Mesodermal cell (in vitro differentiated cells): Measurements from ENCODE around the gene CLEC16A.

Experiments
- H3K27ac ChIP-seq: 2 replicates; pipeline ENCODE4 v1.7.0; 2013; ENCODE audit warnings: mild to moderate bottlenecking, low read depth, low read length, moderate library complexity; ENCODE audit not compliant: severe bottlenecking
- H3K36me3 ChIP-seq: 2 replicates; pipeline ENCODE4 v1.7.1; 2013; ENCODE audit warnings: mild to moderate bottlenecking, low read length, moderate library complexity; ENCODE audit not compliant: control insufficient read depth, insufficient read depth
- H3K4me1 ChIP-seq: one replicate; pipeline ENCODE4 v1.7.1; 2013; ENCODE audit warnings: mild to moderate bottlenecking, low read length; ENCODE audit not compliant: insufficient read depth, control insufficient read depth, poor library complexity, severe bottlenecking
- H3K4me3 ChIP-seq: 2 replicates; pipeline ENCODE4 v1.7.0; 2013; ENCODE audit warnings: low read length, control low read depth, mild to moderate bottlenecking; ENCODE audit not compliant: insufficient read depth, poor library complexity, severe bottlenecking; ENCODE audit errors: extremely low read depth
- H3K9me3 ChIP-seq: 2 replicates; pipeline ENCODE4 v1.7.1; 2013; ENCODE audit warnings: mild to moderate bottlenecking, low read length, moderate library complexity; ENCODE audit not compliant: control insufficient read depth
- WGBS, 2 experiments: methylation state at CpG; one replicate each; pipeline ENCODE4 v1.1.5; 2013; ENCODE audit warnings: missing lambda C conversion rate in 2 of 2; ENCODE audit not compliant: insufficient coverage in 2 of 2; 5-methylcytosine and 5-hydroxymethylcytosine counted together

CLEC16A gene

GRCh38 chr16:10969615-10970014 lies 25.3 kb downstream of the CLEC16A start:
- Histone ChIP-seq H3K4me1 (peaks cover 9% of the 10 kb centered on the region), H3K9me3 (no peaks in the 10 kb centered on the region), H3K36me3 (peaks cover 63% of the 10 kb centered on the region), H3K27ac (no peak overlapping the region), H3K4me3 (no peak overlapping the region)
- no CpG with 5 or more reads among the region's 1 CpG for WGBS, 2 experiments

DNA sequence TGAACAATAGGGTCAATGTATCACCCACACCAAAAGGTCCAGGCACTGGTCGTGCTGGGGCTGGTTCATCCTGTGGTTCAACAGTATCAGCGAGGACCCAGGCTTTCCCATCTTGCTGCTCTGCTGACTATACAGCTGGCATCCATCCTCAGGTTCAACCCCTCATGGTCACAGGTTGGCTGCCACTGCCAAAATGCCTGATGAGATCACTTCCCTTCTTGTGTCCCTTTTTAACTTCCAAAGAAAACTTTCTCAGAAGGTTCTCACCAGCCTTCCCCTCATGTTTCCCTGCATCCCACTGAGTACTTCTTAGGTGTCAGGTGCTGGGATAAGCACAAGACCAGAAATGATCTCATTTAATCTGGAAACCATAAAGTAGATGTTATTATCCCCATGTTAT lies 25.7 kb downstream of the CLEC16A start:
- Histone ChIP-seq H3K9me3 (no peaks in the 10 kb centered on the region), H3K4me3 (no peak overlapping the region), H3K27ac (no peak overlapping the region), H3K36me3 (peaks cover 59% of the 10 kb centered on the region), H3K4me1 (peaks cover 9% of the 10 kb centered on the region)
- 92 to 94% methylated on average over 2 of the region's 2 CpGs for WGBS, 2 experiments

GRCh38 chr16:10971560-10971961 lies 27.2 kb downstream of the CLEC16A start:
- Histone ChIP-seq H3K36me3 (peaks cover 53% of the 10 kb centered on the region), H3K9me3 (no peaks in the 10 kb centered on the region), H3K4me3 (no peak overlapping the region), H3K4me1 (peaks cover 9% of the 10 kb centered on the region), H3K27ac (peak overlapping the region; percentile 16)
- 30 to 42% methylated on average over 2 to 3 of the region's 3 CpGs for WGBS, 2 experiments

GRCh38 chr16:10972108-10972818 lies 27.9 kb downstream of the CLEC16A start:
- 80 to 90% methylated on average over 3 of the region's 4 CpGs for WGBS, 2 experiments
- H3K36me3 ChIP-seq, result peaks cover 52% of the 10 kb centered on the region
- no peak overlapping the region for H3K27ac ChIP-seq
- H3K4me1 ChIP-seq, result peaks cover 9% of the 10 kb centered on the region
- H3K9me3 ChIP-seq, result no peaks in the 10 kb centered on the region
- no peak overlapping the region for H3K4me3 ChIP-seq

GRCh38 chr16:10972819-10973464 lies 28.6 kb downstream of the CLEC16A start:
- 97% methylated on average over 7 to 9 of the region's 12 CpGs for WGBS, 2 experiments
- Histone ChIP-seq H3K9me3 (no peaks in the 10 kb centered on the region), H3K27ac (no peak overlapping the region), H3K4me1 (peaks cover 9% of the 10 kb centered on the region), H3K36me3 (peaks cover 58% of the 10 kb centered on the region), H3K4me3 (no peak overlapping the region)

- 56% methylated on average over 3 of the region's 3 CpGs; no CpG with 5 or more reads in 1 of the 2 experiments for WGBS, 2 experiments
- no peaks in the 10 kb centered on the region for H3K9me3 ChIP-seq
- peaks cover 59% of the 10 kb centered on the region for H3K36me3 ChIP-seq
- peaks cover 8% of the 10 kb centered on the region for H3K4me1 ChIP-seq
- no peak overlapping the region for H3K4me3 ChIP-seq
- H3K27ac ChIP-seq, result no peak overlapping the region
Observed at GRCh38 chr16:10976634-10977033, 32.3 kb downstream of the CLEC16A start.

- H3K27ac ChIP-seq, result no peak overlapping the region
- no peaks in the 10 kb centered on the region for H3K9me3 ChIP-seq
- H3K4me1 ChIP-seq, result no peaks in the 10 kb centered on the region
- 89 to 90% methylated on average over 6 of the region's 6 CpGs for WGBS, 2 experiments
- no peak overlapping the region for H3K4me3 ChIP-seq
- peaks cover 53% of the 10 kb centered on the region for H3K36me3 ChIP-seq
Observed at GRCh38 chr16:10978124-10978523, 33.8 kb downstream of the CLEC16A start.

DNA sequence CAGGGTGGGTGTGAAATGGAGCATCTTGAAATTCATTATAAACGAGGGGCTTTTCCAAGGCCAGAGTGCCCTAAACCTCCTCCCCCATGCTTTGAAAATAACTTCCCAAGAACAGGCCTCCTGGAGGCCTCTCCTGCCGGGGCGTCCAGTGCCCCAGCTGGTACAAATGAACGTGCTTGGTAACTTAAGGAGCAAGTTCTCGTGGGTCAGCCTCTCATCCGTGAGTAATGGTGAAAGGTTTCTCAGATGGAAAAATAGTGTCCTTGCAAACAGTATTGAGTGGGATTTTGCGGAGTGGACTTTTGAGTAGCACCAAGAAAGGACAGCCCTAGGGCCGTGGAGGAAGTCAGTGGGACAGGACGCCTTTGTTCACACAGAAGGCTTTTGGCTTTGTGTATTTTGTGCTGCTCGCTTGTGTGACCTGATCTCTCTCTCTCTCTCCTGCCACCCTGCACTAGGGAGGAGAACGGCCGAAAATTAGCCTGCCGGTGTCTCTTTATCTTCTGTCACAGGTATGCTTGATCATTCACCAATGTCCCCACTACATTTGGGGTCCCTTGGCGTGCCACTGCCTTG lies 34.6 kb downstream of the CLEC16A start:
- no peak overlapping the region for H3K4me3 ChIP-seq
- no peaks in the 10 kb centered on the region for H3K9me3 ChIP-seq
- WGBS, 2 experiments, result 83 to 86% methylated on average over 10 to 13 of the region's 14 CpGs
- H3K27ac ChIP-seq, result peak overlapping the region; percentile 43
- H3K36me3 ChIP-seq, result peaks cover 55% of the 10 kb centered on the region
- H3K4me1 ChIP-seq, result no peaks in the 10 kb centered on the region

DNA sequence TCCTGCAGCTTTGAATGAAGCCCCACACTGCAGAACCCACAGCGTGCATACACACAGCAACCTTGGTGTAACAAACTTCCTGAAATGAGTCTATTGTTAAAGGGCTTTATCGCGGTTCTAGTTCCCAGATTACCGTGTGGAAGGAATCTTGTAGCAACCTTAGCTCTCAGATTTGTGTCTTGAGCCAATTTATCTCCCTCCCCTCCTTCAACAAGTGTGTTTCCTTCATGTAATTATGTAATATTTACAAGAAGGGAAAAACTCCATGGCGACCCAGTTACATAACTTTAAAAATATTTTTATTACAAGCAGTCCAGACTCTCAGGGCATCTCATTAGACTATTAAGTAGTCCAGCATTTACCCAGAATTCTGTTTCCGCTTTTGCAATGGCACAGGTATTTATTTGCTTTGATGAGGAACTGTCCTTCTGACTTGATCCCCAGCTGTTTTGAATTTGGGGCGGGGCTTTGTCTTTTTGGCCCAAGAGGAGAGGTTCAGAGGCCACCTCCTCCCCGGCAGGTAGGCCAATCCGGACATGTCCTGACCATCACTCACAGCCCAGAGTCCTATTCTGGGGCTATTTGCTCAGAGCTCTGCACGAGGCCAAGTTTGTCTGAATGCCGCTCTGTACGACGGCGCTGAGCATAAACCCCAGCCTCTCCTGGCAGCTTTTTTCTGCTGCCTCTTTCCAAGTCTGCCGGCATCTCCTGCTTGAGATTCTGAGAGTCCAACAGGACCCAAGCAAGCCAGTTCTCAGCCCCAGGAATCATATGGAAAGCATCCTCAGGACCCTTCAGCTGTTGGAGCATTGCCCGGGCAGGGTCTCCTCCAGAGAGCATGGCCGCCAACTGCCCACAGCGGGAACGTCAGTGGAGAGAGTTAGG lies 35.6 kb downstream of the CLEC16A start:
- 93 to 97% methylated on average over 14 to 16 of the region's 19 CpGs for WGBS, 2 experiments
- peaks cover 54% of the 10 kb centered on the region for H3K36me3 ChIP-seq
- H3K4me1 ChIP-seq, result no peaks in the 10 kb centered on the region
- H3K4me3 ChIP-seq, result no peak overlapping the region
- H3K9me3 ChIP-seq, result no peaks in the 10 kb centered on the region
- H3K27ac ChIP-seq, result no peak overlapping the region

GRCh38 chr16:10980813-10981212 lies 36.4 kb downstream of the CLEC16A start:
- Histone ChIP-seq H3K36me3 (peaks cover 59% of the 10 kb centered on the region), H3K4me3 (no peak overlapping the region), H3K9me3 (no peaks in the 10 kb centered on the region), H3K27ac (no peak overlapping the region), H3K4me1 (no peaks in the 10 kb centered on the region)
- WGBS, 2 experiments, result 100% methylated on average over 1 of the region's 3 CpGs; no CpG with 5 or more reads in 1 of the 2 experiments
